AG08396 (cell line): Measurements from ENCODE around the gene ZNHIT2.
"Not testable (repeated sequence)": the region's sequence is repeated elsewhere in the genome, so short reads cannot be mapped to it uniquely, and the experiment has no call there.

Source experiments
- DNase-seq: peaks from one replicate; pipeline ENCODE4 v3.0.0; 2012; ENCODE audit warnings: low spot score, mixed read lengths

Gene ZNHIT2

DNA sequence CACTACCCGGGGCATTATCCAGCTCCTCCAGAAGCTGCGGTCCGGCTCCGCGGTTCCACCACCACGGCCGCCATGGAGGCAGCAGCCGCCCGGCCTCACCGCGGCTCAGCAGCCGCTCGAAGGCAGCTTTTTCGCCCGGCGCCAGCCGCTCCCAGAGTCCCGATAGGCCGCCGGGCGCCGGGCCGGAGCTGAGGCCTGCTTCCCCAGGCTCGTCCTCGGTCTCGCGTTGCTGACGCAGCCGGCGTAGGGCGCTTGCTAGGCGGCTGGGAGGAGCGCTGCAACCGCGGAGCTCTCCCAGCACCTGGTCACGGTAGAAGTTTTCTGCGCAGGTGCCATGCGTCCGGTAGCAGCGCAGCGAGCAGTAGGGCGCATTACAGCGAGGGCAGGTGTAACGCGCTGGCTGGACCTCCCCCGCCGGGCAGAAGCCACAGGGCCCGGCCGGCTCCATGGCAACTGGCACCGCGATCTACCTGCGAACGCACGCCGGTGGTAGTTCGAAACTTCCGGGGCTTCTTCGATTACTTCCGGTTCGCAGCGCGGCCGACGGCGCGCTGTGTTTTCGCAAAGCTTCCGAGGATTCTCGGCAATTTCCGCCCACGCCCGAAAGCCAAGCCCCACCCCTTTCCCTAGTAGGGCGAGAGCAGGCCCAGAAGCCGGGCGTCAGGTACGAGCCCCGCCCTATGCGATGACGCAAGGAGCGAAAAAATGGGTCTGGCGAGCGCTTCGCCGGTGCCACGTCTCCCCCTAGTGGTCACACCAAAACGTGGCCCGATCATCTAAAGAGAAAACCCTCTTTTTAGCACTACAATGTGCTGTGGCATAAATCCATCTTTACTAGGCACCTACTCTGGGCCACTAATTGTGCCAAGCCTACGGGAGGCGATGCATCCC lies at the start of gene ZNHIT2:
Gene ZNHIT2, minus strand, starts transcription at position 496 of the 891 bp plus-strand sequence. Its CDS starts 48 bp downstream, at position 448.
- peak; percentile 96 for DNase-seq

DNA sequence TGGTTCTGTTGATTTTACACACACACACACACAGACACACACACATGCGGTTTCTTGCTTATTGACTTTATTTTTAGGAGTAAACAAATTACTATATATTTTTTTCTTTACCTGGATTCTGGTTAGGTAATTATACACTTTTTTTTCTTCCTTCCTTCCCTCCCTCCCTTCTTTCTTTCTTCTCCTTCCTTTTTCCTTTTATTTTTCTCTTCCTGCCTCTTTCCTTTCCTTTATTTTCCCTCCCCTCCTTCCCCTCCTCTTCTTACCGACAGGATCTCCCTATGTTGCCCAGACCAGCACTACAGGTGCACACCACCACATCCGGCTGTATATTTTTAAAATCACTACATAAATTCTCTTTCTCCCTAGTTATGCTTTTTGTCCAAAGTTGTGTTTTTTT lies 49.4 kb upstream of the ZNHIT2 start:
- no peak for DNase-seq

GRCh38 chr11:65165410-65166317 lies 48.2 kb upstream of the ZNHIT2 start:
- DNase-seq: no peak

GRCh38 chr11:65163684-65164083 lies 46.2 kb upstream of the ZNHIT2 start:
- no peak for DNase-seq

DNA sequence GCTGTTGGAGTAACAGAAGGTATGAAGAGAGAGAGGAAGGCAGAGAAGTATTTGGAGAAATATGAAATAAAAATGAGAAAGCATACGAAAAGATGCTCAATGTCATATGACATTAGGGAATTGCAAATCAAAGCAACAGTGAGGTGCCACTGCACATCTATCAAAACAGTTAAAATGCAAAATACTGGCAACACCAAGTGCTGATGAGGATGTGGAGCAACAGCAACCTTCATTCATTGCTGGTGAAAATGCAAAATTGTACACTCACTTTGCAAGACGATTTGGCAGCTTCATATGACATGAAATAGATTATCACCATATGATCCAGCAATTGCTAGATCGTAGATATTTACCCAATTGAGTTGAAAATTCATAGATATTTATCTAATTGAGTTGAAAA lies 43.1 kb upstream of the ZNHIT2 start:
- DNase-seq: no peak

DNA sequence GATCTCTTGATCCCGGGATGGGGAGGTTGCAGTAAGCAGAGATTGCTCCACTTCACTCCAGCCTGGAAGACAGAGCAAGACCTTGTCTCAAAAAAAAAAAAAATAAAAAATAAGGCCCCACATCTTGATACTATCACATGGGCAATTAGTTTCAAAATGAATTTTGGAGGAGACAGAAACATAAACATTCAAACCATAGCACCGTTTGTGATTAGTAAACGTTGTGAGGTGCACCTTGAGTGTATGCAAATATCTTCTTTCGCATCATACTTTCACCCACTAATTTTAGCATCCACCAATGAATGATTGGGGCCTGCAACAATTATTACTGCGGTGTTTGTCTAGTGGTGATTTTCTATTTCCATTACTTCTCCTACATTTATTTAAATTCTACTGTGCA lies 41.5 kb upstream of the ZNHIT2 start:
- DNase-seq: no peak

DNA sequence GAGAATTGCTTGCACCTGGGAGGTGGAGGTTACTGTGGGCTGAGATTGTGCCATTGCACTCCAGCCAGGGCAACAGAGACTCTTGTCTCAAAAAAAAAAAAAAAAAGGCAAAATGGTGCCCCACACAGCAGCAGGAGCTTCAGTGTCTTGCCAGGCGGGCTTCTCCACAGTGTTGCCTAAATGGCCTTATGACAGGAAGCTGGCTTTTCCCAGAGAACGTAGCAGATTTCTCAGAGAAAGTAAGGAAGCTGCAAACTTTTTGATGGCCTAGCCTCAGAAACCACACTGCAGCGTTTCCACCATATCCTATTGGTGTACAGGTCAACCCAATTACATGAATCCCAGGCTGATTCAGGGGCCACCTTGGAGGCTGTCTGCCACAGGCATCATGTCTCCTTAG lies 39.8 kb upstream of the ZNHIT2 start:
- no peak for DNase-seq

DNA sequence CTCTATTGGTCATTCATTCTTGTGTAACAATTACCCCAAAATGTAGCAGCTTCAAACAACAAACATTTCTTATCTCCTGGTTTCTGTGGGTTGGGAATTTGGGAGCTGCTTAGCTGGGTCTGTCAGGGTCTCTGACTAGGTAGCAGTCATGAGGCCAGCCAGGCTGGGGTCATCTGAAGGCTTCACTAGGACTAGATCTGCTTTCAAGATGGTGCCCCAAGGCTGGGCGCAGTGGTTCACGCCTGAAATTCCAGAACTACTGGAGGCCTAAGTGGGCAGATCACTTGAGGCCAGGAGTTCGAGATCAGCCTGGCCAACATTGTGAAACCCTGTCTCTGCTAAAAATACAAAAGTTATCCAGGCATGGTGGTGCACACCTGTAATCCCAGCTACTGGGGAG lies 39.4 kb upstream of the ZNHIT2 start:
- no peak for DNase-seq

- DNase-seq: no peak
Measured at GRCh38 chr11:65156256-65156655, 38.8 kb upstream of the ZNHIT2 start.

- no peak for DNase-seq
Measured at GRCh38 chr11:65152122-65152521, 34.6 kb upstream of the ZNHIT2 start.

GRCh38 chr11:65151331-65151899 lies 33.9 kb upstream of the ZNHIT2 start:
- no peak for DNase-seq

DNA sequence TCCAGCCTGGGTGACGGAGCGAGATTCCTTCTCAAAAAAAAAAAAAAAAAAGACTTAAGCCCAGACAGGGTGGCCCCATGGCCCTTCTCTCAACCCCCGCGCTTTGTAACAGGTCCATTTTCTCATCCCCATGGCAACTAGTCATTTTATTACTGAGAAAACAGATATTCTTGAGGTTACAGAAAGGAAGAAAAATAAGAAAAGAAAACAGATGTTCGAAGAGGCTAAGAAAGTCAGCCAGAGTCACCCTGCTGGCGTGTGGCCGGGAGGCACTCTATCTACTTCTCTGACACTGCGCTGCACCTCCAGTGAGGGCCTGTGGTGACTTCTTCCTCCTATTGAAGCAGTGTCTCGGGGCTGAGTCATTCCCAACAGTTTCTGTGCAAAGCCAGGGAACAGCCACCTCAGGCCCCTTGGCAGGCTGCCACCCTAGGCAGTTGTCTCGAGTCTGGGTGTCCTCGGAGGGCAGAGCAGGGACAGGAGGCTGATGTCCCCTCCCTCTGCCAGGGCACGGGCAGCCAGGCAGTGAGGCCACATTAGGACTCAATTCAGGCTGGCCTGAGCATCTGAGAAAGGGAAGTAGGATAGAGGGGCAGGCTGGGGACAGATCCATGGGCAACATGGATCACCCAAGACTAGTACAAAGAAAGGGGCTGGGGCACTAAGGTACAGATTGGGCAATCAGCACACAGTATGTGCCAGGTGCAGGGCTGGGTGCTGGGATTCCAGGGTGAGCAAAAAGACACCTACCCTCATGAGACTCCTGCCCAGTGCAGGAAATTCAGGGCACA lies 33.2 kb upstream of the ZNHIT2 start:
- peak; percentile 79 for DNase-seq

- not testable (repeated sequence) for DNase-seq
Measured at GRCh38 chr11:65150131-65150508, 32.6 kb upstream of the ZNHIT2 start.

- DNase-seq: no peak
Measured at GRCh38 chr11:65148657-65149056, 31.2 kb upstream of the ZNHIT2 start.

- no peak for DNase-seq
Measured at GRCh38 chr11:65147352-65148075, 30.0 kb upstream of the ZNHIT2 start.

GRCh38 chr11:65141896-65142494 lies 24.5 kb upstream of the ZNHIT2 start:
- no peak for DNase-seq

- DNase-seq: no peak
Measured at GRCh38 chr11:65136515-65137096, 19.1 kb upstream of the ZNHIT2 start.

DNA sequence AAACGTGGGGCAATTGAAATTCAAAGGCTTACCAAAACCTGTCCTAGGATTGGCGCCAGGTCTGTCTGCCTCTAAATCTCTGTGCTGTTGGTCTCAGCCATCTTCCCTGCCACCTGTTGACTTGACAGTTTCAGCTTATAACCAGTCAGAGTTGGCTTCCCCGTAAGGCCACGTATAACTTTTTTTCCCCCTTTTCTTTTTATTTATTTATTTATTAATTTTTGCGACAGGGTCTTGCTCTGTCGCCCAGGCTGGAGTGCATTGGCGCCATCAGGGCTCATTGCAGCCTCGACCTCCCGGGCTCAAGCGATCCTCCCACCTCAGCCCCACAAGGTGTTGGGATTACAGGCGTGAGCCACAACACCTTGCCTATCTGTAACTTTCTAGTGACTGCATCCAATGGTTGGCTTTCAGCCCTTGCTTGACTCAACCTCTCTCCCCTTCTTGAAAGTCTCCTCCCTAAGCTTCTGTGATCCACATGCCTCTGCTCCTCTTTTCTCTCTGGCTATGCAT lies 18.2 kb upstream of the ZNHIT2 start:
- no peak for DNase-seq

DNA sequence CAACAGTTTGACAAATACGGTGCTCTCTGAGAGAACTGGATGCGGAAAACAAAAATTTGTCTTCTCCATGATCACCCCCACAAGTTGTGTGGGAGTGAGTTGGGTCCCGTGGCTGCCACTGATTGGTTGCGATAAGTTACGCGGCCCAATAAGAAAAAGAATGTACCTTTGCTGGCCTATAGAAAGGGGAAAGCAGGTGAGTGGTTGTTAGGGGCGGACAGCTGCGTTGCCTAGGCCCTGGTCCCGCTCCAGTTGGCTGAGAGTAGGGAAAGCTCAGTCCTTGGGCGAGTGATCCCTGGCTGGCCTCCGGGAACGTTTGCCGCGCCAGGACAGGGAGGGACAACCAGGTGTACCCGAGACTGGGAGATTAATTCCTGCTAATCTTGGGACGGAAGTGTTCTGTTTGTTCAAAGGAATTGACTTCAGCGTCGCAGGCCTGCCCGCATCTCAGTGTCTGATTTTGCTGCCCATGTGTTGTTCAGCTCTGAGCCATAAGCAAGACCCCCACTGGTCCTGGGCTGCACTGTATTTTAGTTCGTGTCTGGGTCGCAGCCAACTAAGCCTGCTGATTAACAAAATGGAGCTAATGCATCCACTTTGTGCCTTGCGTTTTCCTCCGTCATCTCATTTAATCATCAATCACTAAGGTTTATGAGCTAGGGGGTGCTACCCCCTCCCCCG lies 17.6 kb upstream of the ZNHIT2 start:
- peak; percentile 96 for DNase-seq
